SK-N-SH treated with all-trans-retinoic acid at 6 μM for 48 hours (cell line): ENCODE measurements around the gene NFASC.

Experiments used
- CREB5 ChIP-seq: fragments of 250-450 bp; sonication (Bioruptor Pico); IDR thresholded peaks from 2 replicates; pipeline ENCODE4 v1.5.1; 2020; ENCODE audit warnings: low read depth, mild to moderate bottlenecking, moderate library complexity
- CSDC2 ChIP-seq: fragments of 250-450 bp; sonication (Bioruptor Pico); IDR thresholded peaks from 2 replicates; pipeline ENCODE4 v1.5.0; 2020; ENCODE audit warnings: mild to moderate bottlenecking, moderate library complexity
- ISL1 ChIP-seq: fragments of 250-450 bp; sonication (Bioruptor Pico); IDR thresholded peaks from 2 replicates; pipeline ENCODE4 v2.1.2; 2022; ENCODE audit warnings: mild to moderate bottlenecking, moderate library complexity
- TCF4 ChIP-seq: fragments of 250-450 bp; sonication (Bioruptor Pico); IDR thresholded peaks from 2 replicates; pipeline ENCODE4 v1.8.0; 2021; ENCODE audit warnings: mild to moderate bottlenecking, moderate library complexity, borderline replicate concordance
- ZFP30 ChIP-seq: fragments of 450-650 bp; formaldehyde crosslinking; IDR thresholded peaks from 2 replicates; pipeline ENCODE4 v1.5.0; 2022; ENCODE audit warnings: mild to moderate bottlenecking, moderate library complexity
- ZNF70 ChIP-seq: fragments of 450-650 bp; formaldehyde crosslinking; IDR thresholded peaks from 2 replicates; pipeline ENCODE4 v1.5.0; 2020; ENCODE audit warnings: mild to moderate bottlenecking, moderate library complexity

- no peak for TF ChIP-seq CSDC2 (CRISPR knock-in tag)
- TF ChIP-seq ZFP30 (CRISPR knock-in tag) = no peak
- no peak for TF ChIP-seq ZNF70
- no peak for TF ChIP-seq CREB5 (CRISPR knock-in tag)
- no peak for TF ChIP-seq TCF4 (CRISPR knock-in tag)
- TF ChIP-seq ISL1 (CRISPR knock-in tag) = no peak
Measured at GRCh38 chr1:204941421-204942338, 71.0 kb downstream of the NFASC start.
